HFF-Myc (cell line): ENCODE measurements around the gene REXO4.

Experiments used
- DNase-seq: peaks from one replicate; pipeline ENCODE4 v3.0.0-alpha.2; 2011; ENCODE audit warnings: low read depth; ENCODE audit errors: extremely low read depth
- H3K4me3 ChIP-seq: replicated peaks from 2 replicates; pipeline ENCODE4 v1.5.1; 2011; ENCODE audit warnings: low read depth, mild to moderate bottlenecking, control low read depth, low read length
- TF ChIP-seq, protein P1 (sequence below): IDR thresholded peaks from 2 replicates; pipeline ENCODE4 v1.5.1; 2012; ENCODE audit warnings: mild to moderate bottlenecking, low read depth, low read length, control low read depth; ENCODE audit errors: missing control alignments

REXO4 gene

DNA sequence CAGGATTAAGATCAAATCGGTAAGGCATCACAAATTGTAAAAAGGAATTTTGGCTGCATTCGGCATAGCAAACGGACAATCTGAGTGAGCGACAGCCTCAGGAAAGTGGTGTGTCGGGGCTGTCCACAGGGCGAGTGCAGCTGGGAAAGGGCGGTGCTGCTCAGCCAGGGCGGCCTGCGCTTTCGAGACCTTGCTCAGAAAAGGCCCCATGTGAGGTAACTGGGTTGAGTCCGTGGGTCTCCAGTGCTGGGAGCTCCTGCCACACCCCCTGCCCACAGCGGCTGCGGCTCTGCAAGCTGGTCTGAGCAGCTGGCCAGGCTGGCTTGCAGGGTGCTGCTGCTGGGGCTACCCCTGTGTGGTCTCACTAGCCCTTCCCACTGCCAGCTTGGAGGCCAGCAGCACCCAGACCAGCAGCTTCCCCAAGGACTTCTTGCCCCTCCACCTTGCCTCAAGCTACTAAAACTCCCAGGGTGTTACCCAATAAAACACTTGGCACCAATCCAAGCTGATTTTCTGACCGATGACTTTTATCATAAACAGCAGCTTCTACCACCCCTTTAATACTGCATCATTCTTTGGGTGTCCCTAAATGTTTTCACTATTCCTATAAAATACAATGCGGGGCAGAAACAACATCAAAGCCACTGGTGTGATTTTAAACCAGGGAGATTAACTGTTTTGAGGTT is 55.3 kb downstream of the REXO4 start:
- TF ChIP-seq, protein P1, sequence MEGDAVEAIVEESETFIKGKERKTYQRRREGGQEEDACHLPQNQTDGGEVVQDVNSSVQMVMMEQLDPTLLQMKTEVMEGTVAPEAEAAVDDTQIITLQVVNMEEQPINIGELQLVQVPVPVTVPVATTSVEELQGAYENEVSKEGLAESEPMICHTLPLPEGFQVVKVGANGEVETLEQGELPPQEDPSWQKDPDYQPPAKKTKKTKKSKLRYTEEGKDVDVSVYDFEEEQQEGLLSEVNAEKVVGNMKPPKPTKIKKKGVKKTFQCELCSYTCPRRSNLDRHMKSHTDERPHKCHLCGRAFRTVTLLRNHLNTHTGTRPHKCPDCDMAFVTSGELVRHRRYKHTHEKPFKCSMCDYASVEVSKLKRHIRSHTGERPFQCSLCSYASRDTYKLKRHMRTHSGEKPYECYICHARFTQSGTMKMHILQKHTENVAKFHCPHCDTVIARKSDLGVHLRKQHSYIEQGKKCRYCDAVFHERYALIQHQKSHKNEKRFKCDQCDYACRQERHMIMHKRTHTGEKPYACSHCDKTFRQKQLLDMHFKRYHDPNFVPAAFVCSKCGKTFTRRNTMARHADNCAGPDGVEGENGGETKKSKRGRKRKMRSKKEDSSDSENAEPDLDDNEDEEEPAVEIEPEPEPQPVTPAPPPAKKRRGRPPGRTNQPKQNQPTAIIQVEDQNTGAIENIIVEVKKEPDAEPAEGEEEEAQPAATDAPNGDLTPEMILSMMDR: no peak
- DNase-seq: no peak

DNA sequence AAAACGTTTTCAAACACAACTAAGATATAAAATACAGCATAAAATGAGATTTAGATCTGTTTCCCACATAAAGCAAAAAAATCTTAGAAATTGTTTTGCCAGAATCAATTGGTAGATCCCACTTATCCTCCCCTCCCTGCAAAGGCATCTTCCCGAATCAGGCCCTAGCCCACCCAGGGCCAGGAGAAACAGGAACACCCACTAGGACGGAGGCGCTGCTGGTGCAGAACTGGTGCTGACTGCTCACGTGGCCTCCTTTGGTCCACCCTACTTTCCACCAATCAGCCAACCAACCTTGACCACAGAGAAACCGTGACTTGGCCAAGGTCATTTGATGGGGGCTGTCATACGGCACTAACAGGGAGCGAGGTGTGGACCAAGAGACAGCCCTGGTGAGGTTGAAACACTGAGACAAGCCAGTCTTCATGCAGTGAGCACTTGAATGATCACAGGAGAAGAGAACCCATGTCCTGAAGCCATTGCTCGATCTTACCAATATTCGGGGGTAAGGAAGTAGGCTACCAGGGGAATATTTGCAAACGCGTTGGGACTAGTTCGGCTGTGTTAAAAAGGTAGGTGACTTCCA is 56.2 kb downstream of the REXO4 start:
- TF ChIP-seq, protein P1: no peak

More for the DNA sequence above, 55.3 kb downstream of the REXO4 start:
- no peak overlapping the region for H3K4me3 ChIP-seq

DNA sequence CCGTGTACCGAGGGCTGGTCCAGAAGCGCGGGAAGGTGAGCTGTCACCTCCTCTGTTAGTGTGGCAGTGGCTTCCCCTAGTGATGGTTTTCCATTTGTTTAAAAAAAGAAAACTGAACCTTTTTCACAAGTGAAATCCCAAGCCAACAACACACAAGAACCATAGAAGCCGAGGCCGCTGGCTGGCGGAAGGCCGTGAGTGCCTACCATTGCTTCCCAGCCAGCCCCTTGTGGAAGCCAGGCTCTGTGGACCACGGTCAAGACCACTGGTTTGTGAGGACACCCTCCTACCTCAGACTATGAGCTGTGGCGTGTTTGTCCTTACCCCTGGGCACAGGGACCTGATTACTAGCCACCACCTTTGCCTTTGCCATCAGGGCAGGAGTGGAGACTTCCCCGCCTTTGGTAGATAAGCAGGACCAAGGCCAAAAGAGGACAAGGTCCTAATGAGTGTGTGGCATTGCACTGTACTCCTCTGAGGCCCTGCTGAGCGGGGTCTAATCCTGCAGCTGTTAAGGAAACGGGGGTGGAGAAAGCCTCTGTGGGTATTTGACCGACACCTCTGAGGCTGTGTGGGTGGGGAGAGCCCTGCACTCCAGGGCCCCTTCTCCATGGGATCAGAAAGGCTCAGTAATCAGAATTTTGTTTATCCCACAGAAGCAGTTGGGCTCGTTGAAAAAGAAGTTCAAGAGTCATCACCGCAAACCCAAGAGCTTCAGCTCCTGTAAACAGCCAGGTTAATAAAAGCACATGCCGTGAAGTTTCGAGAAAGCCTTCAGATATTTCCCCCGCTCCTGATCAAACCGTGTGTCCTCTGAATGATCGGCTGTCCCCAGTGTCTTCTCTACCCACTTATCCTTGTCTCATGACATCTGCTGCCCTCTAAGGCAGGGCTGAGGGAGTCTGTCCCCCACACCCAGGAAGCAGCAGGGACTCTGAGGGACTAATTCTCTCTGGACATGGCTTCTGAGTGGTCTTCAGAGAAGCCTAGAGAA is 57.1 kb downstream of the REXO4 start:
- TF ChIP-seq, protein P1: no peak

More for the DNA sequence above, 56.2 kb downstream of the REXO4 start:
- H3K4me3 ChIP-seq: no peak overlapping the region
- no peak for DNase-seq

DNA sequence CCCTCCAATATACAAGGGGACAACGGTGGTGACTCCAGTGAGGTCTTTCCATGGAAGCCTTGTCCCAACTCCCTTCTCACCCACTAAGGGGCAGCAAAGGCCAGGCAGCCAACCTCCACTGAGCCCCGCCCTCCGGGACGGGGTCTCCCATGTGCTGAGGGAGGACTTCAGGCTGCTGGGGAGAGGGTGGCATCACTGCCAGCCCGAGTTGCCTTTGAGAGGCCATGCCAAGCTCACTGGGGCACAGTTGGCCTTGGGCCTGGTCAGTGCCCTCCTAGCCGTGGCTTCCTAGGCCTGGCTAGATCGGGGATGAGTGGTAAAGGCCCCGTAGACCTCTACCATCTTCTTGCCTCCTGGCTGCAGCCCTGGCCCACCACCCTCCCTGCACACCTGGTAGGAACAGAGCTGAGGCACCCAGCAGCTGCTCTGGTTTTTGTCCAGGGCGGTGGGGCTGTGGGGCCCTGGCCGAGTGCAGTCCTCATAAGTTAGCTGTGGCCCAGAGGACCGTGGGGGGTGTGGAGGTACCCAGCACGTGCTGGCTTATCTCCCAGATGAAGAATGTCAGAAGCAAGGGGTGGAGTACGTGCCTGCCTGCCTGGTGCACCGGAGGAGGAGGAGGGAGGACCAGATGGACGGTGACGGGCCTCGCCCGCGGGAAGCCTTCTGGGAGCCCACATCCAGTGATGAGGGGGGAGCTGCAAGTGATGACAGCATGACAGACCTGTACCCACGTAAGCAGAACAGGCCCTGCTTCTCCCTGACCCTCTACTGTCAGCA is 58.2 kb downstream of the REXO4 start:
- H3K4me3 ChIP-seq: no peak overlapping the region
- TF ChIP-seq, protein P1: peak; percentile 37
- no peak for DNase-seq

More for the DNA sequence above, 57.1 kb downstream of the REXO4 start:
- no peak for DNase-seq
- no peak overlapping the region for H3K4me3 ChIP-seq

DNA sequence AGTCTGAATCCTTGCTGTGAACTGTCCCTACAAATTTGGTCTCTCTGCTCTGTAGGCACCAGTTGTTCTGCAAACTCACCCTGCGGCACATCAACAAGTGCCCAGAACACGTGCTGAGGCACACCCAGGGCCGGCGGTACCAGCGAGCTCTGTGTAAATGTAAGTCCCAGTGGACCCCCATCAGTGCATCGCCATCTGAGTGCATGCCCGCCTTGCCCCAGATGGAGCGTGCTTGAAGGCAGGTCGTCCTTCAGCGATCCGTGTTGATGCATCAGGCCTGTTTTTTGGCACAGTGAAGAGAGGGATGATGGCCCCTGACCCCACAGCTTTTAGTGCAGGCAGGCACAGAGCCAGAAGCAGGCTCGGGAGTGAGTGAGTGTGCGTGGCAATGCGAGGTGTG is 60.2 kb downstream of the REXO4 start:
- DNase-seq: no peak
- TF ChIP-seq, protein P1: no peak
- peak overlapping the region; percentile 88 for H3K4me3 ChIP-seq
